Endothelial cell (in vitro differentiated cells): ENCODE measurements around the gene MCTP1. TPM values are rescaled to one million over a fixed set of nuclear protein-coding genes. Genes with fewer than 3 reads are reported as not detected.
"Not testable (repeated sequence)": the region's sequence is repeated elsewhere in the genome, so short reads cannot be mapped to it uniquely, and the experiment has no call there.

ENCODE experiments used
- DNase-seq: peaks from one replicate; pipeline ENCODE4 v3.0.0; 2021; ENCODE audit warnings: low spot score
- H3K27ac Mint-ChIP-seq: one replicate; pipeline ENCODE4 v1.8.0; 2021; ENCODE audit warnings: mixed read lengths, inconsistent platforms; ENCODE audit not compliant: unreplicated experiment
- H3K27me3 Mint-ChIP-seq: one replicate; pipeline ENCODE4 v1.8.0; 2021; ENCODE audit warnings: mild to moderate bottlenecking, moderate library complexity, mixed read lengths, inconsistent platforms; ENCODE audit not compliant: unreplicated experiment
- H3K36me3 Mint-ChIP-seq: one replicate; pipeline ENCODE4 v1.8.0; 2021; ENCODE audit warnings: mild to moderate bottlenecking, low read depth, mixed read lengths, inconsistent platforms; ENCODE audit not compliant: unreplicated experiment
- H3K4me1 Mint-ChIP-seq: one replicate; pipeline ENCODE4 v1.8.0; 2021; ENCODE audit warnings: mild to moderate bottlenecking, mixed read lengths, inconsistent platforms; ENCODE audit not compliant: unreplicated experiment
- H3K4me3 Mint-ChIP-seq: one replicate; pipeline ENCODE4 v1.8.0; 2021; ENCODE audit warnings: mild to moderate bottlenecking, mixed read lengths, inconsistent platforms; ENCODE audit not compliant: unreplicated experiment
- H3K9me3 Mint-ChIP-seq: one replicate; pipeline ENCODE4 v1.8.0; 2021; ENCODE audit warnings: mixed read lengths, inconsistent platforms; ENCODE audit not compliant: unreplicated experiment
- CTCF ChIP-seq: fragments of 200-600 bp; sonication (generic); IDR thresholded peaks from one replicate; pipeline ENCODE4 v1.5.0; 2021; ENCODE audit warnings: antibody characterized with exemption; ENCODE audit not compliant: unreplicated experiment
- total RNA-seq: library from RNA; stranded (reverse); fragmentation: NEBNext Ultra II Directional; extraction: Animal tissue kit (Norgen Biotek cat#: 25700); gene quantifications from one replicate; pipeline ENCODE4 v1.2.1, GENCODE V29; 2021; ENCODE audit not compliant: unreplicated experiment

MCTP1 gene
- total RNA-seq, 1 donor from 2014 or later = 2.2 TPM

GRCh38 chr5:94833851-94834250 is 451.0 kb downstream of the MCTP1 start:
- no peaks in the 10 kb centered on the region for H3K4me1 Mint-ChIP-seq
- no peaks in the 10 kb centered on the region for H3K36me3 Mint-ChIP-seq
- no peak overlapping the region for H3K27ac Mint-ChIP-seq
- H3K4me3 Mint-ChIP-seq = no peak overlapping the region
- TF ChIP-seq CTCF = no peak
- DNase-seq = no peak
- H3K9me3 Mint-ChIP-seq = no peaks in the 10 kb centered on the region
- no peaks in the 10 kb centered on the region for H3K27me3 Mint-ChIP-seq

GRCh38 chr5:94832685-94833084 is 452.2 kb downstream of the MCTP1 start:
- no peak for DNase-seq
- Mint-ChIP-seq H3K4me3 (no peak overlapping the region), H3K9me3 (no peaks in the 10 kb centered on the region), H3K27me3 (no peaks in the 10 kb centered on the region), H3K27ac (no peak overlapping the region), H3K4me1 (no peaks in the 10 kb centered on the region), H3K36me3 (no peaks in the 10 kb centered on the region)
- TF ChIP-seq CTCF = no peak

- Mint-ChIP-seq H3K27me3 (no peaks in the 10 kb centered on the region), H3K9me3 (no peaks in the 10 kb centered on the region), H3K4me1 (no peaks in the 10 kb centered on the region), H3K4me3 (no peak overlapping the region), H3K36me3 (no peaks in the 10 kb centered on the region), H3K27ac (no peak overlapping the region)
- DNase-seq = no peak
- TF ChIP-seq CTCF = peak; percentile 70
Observed at GRCh38 chr5:94830520-94830919, 454.4 kb downstream of the MCTP1 start.

GRCh38 chr5:94828222-94828621 is 456.7 kb downstream of the MCTP1 start:
- not testable (repeated sequence) for DNase-seq, H3K27ac Mint-ChIP-seq, H3K9me3 Mint-ChIP-seq, H3K36me3 Mint-ChIP-seq, H3K27me3 Mint-ChIP-seq, H3K4me3 Mint-ChIP-seq, H3K4me1 Mint-ChIP-seq

DNA sequence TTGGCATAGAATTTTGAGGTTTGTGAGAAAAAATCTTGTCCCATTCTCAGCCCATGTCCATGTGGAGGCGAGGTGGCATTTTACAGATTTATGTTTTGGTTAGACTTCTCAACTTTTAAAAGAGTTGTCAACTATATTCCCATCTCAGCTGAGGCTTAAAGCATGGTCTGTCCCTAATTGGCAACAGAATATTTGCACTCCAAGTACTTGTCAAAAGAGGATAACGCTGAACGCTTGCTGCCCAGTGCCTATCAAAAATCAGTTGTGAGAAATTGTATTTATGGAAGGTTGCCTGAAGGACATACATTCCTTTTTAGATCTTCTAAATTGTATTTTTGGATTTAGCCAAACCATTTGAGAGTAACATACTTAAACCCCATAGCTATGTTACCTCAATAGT is 464.4 kb downstream of the MCTP1 start:
- no peak overlapping the region for H3K27ac Mint-ChIP-seq

More for the DNA sequence above, 464.4 kb downstream of the MCTP1 start:
- no peak overlapping the region for H3K4me3 Mint-ChIP-seq
- no peak for DNase-seq
- peaks cover 3% of the 10 kb centered on the region for H3K27me3 Mint-ChIP-seq
- no peaks in the 10 kb centered on the region for H3K9me3 Mint-ChIP-seq
- no peaks in the 10 kb centered on the region for H3K36me3 Mint-ChIP-seq
- TF ChIP-seq CTCF = no peak
- no peaks in the 10 kb centered on the region for H3K4me1 Mint-ChIP-seq
